ENCODE results near the gene ZFAND3. TPM values are rescaled to one million over a fixed set of nuclear protein-coding genes. Genes with fewer than 3 reads are reported as not detected.

The ZFAND3 gene
- total and polyA plus RNA-seq, 10 of the 15 experiments (the other 5 are each of a cell fraction or from before 2014, with no cell fraction given), result 0.90 to 34.4 (median 16.3) TPM

DNA sequence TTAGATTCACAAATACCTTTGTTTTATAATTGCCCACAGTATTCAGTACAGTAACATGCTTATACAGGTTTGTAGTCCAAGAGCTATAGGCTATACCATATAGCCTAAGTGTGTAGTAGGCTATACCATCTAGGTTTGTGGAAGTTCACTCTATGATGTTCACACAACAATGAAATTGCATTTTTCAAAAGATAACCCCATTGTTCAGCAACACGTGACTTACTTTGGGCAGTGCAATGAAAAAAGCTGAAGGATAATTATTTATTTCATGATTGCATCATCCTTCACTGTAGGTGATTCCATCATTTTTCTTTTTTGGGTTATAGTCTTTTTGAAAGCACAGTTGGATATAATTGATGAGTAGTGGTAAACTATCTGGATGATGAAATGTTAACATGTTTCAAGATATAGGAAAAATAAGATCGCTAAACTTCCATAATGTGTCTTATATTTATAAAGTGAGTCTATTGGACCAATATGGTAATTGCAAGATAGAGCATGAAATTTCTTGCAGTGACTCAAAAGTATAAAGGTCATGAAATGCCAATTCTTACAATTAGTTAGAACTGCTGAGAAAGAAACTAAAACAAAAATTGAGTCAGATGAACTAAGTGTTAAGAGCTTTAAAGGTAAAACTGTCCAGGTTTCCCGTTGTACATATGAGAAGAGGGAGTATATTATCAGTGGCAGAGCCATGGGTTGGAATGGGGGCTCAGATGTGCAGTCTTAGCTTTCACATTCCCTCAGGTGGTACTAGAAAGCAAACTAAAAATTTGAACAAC is 164.4 kb downstream of the ZFAND3 start:
- DNase-seq (ENCODE audit: low read depth, low spot score), result no peak
- H2AFZ ChIP-seq (ENCODE audit: control insufficient read depth, low read depth, low read length), result no peak overlapping the region
- no peaks in the 10 kb centered on the region for H4K20me1 ChIP-seq (ENCODE audit: control insufficient read depth, insufficient read depth)
- no peak; the same call in 2 of the 3 replicates for ATAC-seq
- H3K4me2 ChIP-seq (ENCODE audit: control insufficient read depth, insufficient read depth), result no peak overlapping the region
- no peak overlapping the region for H3K9ac ChIP-seq (ENCODE audit: control insufficient read depth, insufficient read depth, low read length)
- CTCF ChIA-PET, result interaction anchor here (1.0 to 2.0 kb wide), 3 partner anchors 14 to 103 kb away, joined by 3 to 8 read pairs (median 5); no protein-coding TSS in a partner anchor
- H3K4me1 ChIP-seq (ENCODE audit: control insufficient read depth, insufficient read depth, low read length), result no peaks in the 10 kb centered on the region
- intact Hi-C loops (cut with micrococcal nuclease; ENCODE audit: unreplicated experiment) (no loop called here), in situ Hi-C loops (cut with MboI) (no loop called here)
- 64% methylated on average over 3 of the region's 3 CpGs for WGBS (ENCODE audit: insufficient coverage, insufficient replicate concordance, low lambda C conversion rate, missing lambda C conversion rate)
- POLR2A ChIA-PET, result interaction anchor here (0.6 to 1.0 kb wide), 3 partner anchors 25 to 323 kb away, joined by 3 to 7 read pairs (median 4); no protein-coding TSS in a partner anchor
- SMC1A ChIA-PET (ENCODE audit: uncharacterized antibody, unreplicated experiment), result interaction anchor here (0.8 to 1.7 kb wide), 5 partner anchors 10 to 93 kb away, joined by 3 to 5 read pairs (median 3); no protein-coding TSS in a partner anchor
- H3K4me3 ChIP-seq, result no peak overlapping the region
- no peaks in the 10 kb centered on the region for H3K9me3 ChIP-seq (replicated peaks; ENCODE audit: control insufficient read depth, insufficient read depth, low read length)
- no TSS peak for BruUV-seq (replicated peaks)
- H3K79me2 ChIP-seq (ENCODE audit: control insufficient read depth, insufficient read depth, low read length), result peaks cover 36% of the 10 kb centered on the region
- no peak for TF ChIP-seq CBX5 (IDR thresholded peaks at IDR 0.05; ENCODE audit: low read depth)
- no peak for TF ChIP-seq KDM1A (IDR thresholded peaks at IDR 0.05; ENCODE audit: borderline replicate concordance)
- TF ChIP-seq TCF7 (IDR thresholded peaks at IDR 0.05; ENCODE audit: borderline replicate concordance), result no peak
- no peak for TF ChIP-seq NRF1 (conservative IDR thresholded peaks at IDR 0.05; ENCODE audit: low read depth, low read length)
- no peak for TF ChIP-seq BHLHE40 (IDR thresholded peaks at IDR 0.05; ENCODE audit: borderline replicate concordance in 1 of 2, low read depth in 2 of 2, low read length in 1 of 2)
- TF ChIP-seq TAF1 (IDR thresholded peaks at IDR 0.05; ENCODE audit: borderline replicate concordance, low read depth, low read length), result no peak
- no peak for TF ChIP-seq RBBP5 (conservative IDR thresholded peaks at IDR 0.05)
- TF ChIP-seq, protein P1, sequence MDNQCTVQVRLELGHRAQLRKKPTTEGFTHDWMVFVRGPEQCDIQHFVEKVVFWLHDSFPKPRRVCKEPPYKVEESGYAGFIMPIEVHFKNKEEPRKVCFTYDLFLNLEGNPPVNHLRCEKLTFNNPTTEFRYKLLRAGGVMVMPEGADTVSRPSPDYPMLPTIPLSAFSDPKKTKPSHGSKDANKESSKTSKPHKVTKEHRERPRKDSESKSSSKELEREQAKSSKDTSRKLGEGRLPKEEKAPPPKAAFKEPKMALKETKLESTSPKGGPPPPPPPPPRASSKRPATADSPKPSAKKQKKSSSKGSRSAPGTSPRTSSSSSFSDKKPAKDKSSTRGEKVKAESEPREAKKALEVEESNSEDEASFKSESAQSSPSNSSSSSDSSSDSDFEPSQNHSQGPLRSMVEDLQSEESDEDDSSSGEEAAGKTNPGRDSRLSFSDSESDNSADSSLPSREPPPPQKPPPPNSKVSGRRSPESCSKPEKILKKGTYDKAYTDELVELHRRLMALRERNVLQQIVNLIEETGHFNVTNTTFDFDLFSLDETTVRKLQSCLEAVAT (IDR thresholded peaks at IDR 0.05), result no peak
- TF ChIP-seq, protein P2, sequence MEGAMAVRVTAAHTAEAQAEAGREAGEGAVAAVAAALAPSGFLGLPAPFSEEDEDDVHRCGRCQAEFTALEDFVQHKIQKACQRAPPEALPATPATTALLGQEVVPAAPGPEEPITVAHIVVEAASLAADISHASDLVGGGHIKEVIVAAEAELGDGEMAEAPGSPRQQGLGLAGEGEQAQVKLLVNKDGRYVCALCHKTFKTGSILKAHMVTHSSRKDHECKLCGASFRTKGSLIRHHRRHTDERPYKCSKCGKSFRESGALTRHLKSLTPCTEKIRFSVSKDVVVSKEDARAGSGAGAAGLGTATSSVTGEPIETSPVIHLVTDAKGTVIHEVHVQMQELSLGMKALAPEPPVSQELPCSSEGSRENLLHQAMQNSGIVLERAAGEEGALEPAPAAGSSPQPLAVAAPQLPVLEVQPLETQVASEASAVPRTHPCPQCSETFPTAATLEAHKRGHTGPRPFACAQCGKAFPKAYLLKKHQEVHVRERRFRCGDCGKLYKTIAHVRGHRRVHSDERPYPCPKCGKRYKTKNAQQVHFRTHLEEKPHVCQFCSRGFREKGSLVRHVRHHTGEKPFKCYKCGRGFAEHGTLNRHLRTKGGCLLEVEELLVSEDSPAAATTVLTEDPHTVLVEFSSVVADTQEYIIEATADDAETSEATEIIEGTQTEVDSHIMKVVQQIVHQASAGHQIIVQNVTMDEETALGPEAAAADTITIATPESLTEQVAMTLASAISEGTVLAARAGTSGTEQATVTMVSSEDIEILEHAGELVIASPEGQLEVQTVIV (IDR thresholded peaks at IDR 0.05; ENCODE audit: borderline replicate concordance, partially characterized antibody), result no peak
- no peak for FAIRE-seq
- no peak overlapping the region; the same call in 1 of the 2 replicates for H3K27ac ChIP-seq (ENCODE audit: control insufficient read depth, insufficient read depth)
- H3K27me3 ChIP-seq (replicated peaks in 1 of 2; ENCODE audit: control insufficient read depth in 2 of 2, insufficient read depth in 2 of 2, low read length in 1 of 2), result no peaks in the 10 kb centered on the region
- RAD21 ChIA-PET (ENCODE audit: unreplicated experiment), result interaction anchor here (0.6 to 0.7 kb wide), 2 partner anchors 32 to 65 kb away, joined by 4 read pairs; no protein-coding TSS in a partner anchor
- no peaks in the 10 kb centered on the region for H3K36me3 ChIP-seq (ENCODE audit: control insufficient read depth in 2 of 2, insufficient read depth in 2 of 2, low read length in 1 of 2)
